Islet precursor cell (in vitro differentiated cells): Measurements from ENCODE around the gene CERK.

ENCODE experiments used
- DNase-seq: peaks from one replicate; pipeline ENCODE4 v3.0.0-alpha.2; 2018

CERK gene

DNA sequence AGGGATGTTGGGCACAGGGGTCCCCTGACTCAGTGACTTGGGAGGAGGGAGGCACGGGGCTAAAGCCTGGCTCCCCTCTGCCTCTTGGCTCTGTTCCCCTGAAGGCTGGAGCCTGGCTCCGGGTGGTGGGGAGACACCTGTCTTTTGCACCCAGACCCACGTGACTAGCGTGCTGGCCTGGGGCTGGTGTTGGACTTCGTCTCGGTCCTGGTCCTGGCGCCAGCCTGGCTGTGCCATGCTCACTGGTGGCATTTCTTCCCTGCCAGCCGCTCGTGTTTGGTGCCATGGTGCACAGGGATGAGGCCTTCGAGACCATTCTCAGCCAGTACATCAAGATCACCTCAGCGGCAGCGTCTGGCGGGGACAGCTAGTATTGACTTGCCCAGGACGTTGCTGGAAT lies 61.2 kb downstream of the CERK start:
- DNase-seq = no peak

GRCh38 chr22:46676479-46676878 lies 61.6 kb downstream of the CERK start:
- no peak for DNase-seq

GRCh38 chr22:46675938-46676337 lies 62.1 kb downstream of the CERK start:
- no peak for DNase-seq

GRCh38 chr22:46675479-46675878 lies 62.6 kb downstream of the CERK start:
- DNase-seq = no peak

DNA sequence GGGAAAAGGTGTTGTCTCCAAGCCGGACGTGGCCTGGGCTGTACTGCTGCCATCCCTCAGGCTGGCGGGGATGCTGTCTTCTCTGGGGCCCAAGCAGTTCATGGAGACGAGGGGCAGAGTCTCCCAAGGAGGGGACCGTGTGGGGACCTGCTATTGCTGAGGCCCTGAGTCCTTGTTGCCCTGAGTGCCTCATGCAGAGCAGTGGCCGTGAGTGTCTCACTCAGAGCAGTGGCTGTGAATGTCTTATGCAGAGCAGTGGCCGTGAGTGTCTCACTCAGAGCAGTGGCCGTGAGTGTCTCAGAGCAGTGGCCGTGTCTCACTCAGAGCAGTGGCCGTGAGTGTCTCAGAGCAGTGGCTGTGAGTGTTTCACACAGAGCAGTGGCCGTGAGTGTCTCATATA lies 63.1 kb downstream of the CERK start:
- DNase-seq = no peak

GRCh38 chr22:46674367-46674781 lies 63.7 kb downstream of the CERK start:
- DNase-seq = no peak

DNA sequence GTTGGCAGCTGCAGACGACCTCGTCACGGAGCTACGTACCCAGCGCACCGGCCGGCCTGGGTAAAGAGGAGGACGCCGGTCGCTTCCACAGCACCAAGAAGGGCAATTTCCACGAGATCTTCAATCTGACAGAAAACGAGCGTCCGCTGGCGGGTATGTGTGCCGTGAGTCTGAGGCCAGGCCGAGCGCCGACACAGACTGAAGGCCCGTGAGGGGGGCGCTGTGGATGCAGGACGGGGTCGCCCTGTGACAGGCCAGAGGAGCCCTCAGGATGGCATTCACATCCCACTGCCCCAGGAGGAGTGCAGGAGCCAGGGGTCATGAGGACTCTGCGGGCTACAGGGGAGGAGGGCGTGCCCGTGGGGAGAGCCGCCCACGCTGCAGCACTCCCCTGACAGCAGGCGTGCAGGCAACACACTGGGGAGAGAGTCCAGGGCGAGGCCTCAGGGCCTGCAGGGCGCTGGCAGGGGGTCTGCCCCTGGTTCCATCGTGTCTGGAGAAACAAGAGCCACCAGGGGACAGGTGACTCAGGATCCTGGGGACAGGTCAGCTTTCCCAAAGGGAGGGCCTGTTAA lies 64.3 kb downstream of the CERK start:
- DNase-seq = no peak

DNA sequence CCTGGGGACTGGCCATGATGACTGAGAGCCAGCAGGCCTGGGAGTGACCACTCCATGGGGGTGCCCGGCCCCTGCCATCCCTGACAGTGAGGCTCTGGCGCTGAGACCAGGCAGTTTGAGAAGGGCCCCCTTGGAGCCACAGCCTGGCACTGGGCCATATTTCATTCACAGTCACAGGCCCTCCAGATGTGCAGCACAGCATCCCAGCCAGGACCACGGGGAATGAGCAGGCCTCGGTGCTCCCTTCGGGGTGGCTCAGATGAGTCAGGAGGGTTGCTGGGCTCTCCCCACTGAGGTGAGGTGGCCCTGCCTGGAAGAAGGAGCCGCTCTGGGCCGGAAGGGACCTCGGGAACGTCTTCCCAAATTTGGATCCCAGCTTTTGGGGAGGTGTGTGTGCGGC lies 64.8 kb downstream of the CERK start:
- DNase-seq = no peak

DNA sequence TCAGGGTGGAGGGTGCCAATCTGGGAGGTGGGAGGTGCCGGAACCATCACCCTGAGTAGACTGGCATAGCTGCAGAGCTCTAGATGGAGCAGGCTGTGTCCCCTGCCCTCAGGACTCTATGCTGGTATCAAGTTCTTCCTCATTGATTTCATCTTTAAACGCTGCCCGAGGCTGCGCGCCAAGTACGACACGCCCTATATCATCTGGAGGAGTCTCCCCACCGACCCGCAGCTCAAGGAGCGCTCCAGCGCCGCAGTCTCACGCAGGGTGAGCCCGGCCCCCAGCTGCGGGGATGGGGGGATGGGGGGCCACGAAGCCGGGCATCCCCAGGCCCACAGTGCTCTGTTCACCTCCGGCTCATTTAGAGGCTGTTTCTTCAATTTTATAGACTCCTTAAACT lies 65.3 kb downstream of the CERK start:
- DNase-seq = no peak

DNA sequence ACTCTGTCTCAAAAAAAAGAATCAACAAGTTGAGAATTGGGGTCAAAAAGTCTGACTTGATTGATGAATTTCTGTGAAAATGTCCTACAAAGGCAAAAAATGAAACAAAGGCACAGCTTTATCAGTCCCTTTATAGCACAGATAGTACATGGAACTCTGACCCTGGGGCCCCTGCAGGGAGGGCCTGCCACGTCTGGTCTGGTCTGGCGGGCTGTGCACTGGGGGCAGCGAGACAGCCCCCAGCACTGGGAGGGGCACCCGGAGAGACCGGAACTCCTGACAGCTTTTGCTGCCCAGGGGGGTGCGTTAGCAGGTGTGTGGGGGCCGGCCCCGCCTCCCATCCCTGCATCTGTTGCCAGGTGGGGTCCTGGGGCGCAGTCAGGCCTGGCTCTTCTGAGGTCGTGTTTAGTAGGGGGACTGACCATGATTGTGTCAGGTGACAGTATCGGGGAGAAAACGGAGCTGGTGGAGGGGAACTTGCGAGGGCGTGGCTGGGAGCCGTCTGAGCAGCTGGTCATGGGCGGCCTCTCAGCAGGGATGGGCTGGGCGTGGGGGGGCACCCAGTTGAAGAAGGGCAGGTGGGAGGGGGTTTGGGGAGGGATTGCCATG lies 66.1 kb downstream of the CERK start:
- DNase-seq = no peak

DNA sequence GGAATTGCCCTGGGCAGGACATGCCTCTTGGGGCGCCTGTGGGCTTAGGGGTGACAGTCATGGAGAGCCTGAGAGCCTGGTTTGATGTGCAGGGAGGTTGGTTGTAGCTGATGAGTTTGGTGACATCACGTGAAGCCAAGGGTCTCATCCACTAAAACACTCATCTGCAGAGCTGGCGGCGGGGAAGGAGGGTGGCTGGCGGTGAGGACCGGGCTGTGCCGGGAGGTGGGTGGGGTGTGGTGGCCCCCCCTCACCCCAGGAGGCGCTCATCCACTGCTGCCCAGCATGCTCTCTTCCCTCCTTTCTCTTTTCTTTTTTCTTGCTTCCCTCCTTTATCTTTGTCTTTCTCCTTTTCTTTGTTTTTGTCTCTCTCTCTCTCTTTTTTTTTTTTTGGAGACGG lies 68.9 kb downstream of the CERK start:
- no peak for DNase-seq

GRCh38 chr22:46668116-46668515 lies 69.9 kb downstream of the CERK start:
- DNase-seq = no peak

DNA sequence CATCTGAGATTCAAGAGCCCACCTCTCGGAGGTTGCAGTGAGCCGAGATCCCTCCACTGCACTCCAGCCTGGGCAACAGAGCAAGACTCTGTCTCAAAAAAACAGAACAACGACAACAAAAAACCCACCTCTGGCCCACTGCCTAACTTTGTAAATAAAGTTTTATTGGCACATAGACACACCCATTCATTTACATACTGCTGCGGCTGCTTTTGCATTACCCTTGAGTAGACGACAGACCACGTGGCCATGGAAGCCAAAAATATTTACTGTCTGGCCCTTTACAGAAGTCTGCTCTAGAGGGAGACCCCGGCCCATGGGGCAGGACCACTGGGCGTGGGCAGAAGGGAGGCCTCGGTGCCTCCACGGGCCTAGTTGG lies 70.8 kb downstream of the CERK start:
- DNase-seq = no peak

DNA sequence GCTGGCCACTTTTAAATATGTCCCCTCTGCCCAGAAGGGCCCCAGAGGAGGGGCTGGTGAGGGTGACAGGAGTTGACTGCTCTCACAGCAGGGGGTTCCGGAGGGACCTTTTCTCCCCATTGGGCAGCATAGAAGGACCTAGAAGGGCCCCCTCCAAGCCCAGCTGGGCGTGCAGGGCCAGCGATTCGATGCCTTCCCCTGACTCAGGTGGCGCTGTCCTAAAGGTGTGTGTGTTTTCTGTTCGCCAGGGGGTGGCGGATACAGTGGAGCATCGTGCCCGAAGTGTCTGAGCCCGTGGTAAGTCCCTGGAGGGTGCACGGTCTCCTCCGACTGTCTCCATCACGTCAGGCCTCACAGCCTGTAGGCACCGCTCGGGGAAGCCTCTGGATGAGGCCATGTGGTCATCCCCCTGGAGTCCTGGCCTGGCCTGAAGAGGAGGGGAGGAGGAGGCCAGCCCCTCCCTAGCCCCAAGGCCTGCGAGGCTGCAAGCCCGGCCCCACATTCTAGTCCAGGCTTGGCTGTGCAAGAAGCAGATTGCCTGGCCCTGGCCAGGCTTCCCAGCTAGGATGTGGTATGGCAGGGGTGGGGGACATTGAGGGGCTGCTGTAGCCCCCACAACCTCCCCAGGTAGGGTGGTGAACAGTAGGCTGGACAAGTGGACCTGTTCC lies 71.3 kb downstream of the CERK start:
- no peak for DNase-seq

- no peak for DNase-seq
Observed at GRCh38 chr22:46665751-46666280, 72.2 kb downstream of the CERK start.

DNA sequence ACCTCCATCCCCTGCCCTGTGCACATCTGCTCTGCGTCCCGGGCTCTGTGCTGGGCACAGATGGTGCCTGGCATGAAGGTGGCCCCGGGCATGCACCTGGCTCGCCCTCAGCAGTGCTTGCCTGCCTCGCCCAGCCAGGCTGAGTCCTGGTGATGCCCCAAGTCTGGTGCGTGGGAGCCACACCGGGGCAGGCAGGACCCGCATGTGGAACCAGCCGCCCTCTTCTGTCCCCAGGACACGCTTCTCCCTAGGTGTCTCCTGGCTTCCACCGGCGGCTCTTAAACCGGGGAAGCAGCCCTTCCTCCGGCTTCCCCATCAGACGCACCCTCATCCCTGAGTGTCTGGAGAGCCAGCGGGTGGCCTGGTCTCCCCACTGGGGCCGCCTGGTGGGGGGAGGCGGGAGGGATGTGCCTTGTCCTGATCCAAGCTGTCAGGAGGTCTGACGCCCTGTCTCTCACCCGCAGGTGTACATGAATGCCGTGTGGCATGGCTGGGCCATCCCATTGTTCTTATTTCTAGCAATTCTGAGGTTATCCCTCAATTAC lies 72.8 kb downstream of the CERK start:
- DNase-seq = no peak

DNA sequence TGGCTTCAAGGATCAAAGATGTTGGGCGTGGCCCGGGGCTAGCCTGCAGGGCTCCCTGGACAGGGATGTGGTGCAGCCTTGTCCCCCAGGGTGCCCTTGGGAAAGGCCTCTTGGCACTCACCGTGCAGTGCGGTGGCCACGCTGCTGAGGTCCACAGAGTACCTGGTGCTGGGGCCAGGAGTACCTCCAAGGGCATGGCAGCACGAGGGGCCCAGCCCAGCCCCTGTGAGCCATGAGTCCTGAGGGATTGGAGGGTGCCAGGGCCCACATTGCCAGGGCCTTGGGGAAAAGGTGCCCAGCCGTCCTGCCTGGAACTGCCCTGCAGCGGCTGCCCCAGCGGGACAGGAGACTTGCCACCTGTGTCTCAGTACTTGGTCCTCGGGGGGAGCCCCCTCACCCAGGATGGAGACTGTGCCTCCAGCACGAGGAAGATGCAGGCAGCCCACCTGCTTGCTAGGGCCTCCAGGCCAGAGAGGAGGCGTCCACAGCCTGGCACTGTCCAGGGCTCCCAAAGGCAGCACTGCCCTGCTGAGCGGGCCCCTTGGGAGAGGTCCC lies 73.7 kb downstream of the CERK start:
- no peak for DNase-seq

DNA sequence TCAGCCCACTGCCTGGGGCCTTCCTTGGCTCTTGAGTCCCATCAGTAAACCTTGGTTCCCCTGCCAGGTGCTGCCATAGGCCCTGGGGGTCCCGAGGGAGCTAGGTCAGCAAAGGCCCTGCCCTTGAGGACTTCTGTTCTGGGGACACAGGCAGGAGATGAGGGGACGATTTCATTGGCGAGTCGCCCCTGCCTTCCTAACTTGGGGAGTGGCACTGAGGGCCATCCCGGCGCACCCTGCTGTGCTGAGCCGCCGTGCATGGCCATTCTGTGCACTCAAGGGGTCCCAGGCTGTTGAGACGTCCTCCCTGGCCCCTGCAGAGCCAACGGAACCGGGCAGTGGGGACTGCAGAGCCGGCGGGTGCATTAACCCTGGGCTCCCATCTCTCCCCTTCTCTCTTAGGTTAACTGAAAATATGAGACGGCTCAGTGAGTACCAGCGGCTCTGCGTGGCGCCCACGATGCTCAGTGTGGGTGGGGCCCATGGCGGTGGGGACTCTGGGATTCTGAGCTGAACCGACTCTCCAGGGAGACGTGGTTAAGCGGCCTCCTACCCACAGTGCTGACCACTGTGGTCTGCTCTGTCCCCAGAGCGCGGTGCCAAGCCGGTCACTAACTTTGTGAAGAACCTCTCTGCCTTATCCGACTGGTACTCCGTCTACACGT lies 74.5 kb downstream of the CERK start:
- DNase-seq = no peak

DNA sequence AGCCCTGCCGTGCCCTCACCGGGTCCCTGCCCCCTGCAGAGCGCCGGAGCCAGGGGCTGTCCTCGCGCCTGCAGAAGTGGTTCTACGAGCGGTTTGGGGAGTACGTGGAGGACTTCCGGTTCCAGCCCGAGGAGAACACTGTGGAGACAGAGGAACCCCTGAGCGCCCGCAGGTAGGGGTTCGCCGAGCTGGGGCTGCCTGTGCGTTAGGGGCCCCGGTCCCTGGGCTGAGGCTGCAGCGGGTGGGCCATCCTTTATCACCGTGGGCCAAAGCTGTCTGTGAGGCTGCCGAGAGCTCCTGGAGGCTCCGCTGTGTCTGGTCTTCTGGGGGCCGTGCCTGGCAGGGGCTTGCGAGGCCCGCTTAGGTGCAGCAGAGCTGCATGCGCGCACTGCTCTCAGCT lies 75.1 kb downstream of the CERK start:
- no peak for DNase-seq

DNA sequence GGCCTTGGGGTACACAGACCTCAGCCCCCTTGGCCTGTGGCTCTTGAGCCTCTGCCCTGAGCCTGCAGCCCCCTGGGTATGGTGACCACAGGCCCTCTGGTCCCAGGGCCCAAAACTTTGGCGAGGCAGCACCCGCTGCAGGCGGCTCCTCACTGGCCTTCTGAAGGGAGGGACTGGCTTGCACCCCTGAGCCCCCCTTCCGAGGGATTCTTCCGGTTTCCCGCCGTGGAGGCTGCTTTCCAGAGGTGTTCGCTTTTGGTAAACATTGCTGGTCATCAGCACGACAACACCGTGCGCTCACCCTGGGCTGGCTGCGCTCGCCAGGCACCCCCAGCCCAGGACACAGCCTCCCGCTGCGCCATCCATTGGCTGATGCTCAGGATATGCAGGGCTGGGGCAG lies 75.8 kb downstream of the CERK start:
- no peak for DNase-seq

- DNase-seq = no peak
Observed at GRCh38 chr22:46661221-46661851, 76.7 kb downstream of the CERK start.

- DNase-seq = no peak
Observed at GRCh38 chr22:46660604-46661201, 77.3 kb downstream of the CERK start.
